Gastrocnemius medialis (tissue), 4 donors: ENCODE results near the gene IL17RE.

Experiments
- CTCF ChIP-seq, 5 experiments: fragments of 450-650 bp in 3 of 5; fragments of 200-600 bp in 2 of 5; sonication (generic) in 2 of 5; IDR thresholded peaks in 4 of 5; conservative IDR thresholded peaks in 1 of 5; 1 replicate in 4 of 5; 2 replicates in 1 of 5; pipeline ENCODE4 v1.5.1; 2016 to 2019; ENCODE audit warnings: antibody characterized with exemption in 5 of 5, mild to moderate bottlenecking in 3 of 5, moderate library complexity in 3 of 5
- POLR2A ChIP-seq, 2 donors: fragments of 450-650 bp; IDR thresholded peaks; one replicate each; pipeline ENCODE4 v1.6.1; 2017; ENCODE audit warnings: antibody characterized with exemption in 2 of 2, mild to moderate bottlenecking in 2 of 2, moderate library complexity in 2 of 2

GRCh38 chr3:9875448-9875847 lies 27.2 kb upstream of the IL17RE start:
- TF ChIP-seq POLR2A (IDR thresholded peaks at IDR 0.05) (no peak), CTCF (IDR thresholded peaks at IDR 0.05 in 4 of 5, conservative IDR thresholded peaks at IDR 0.05 in 1 of 5) (no peak)
